Activated T-cell treated with anti-CD3 and anti-CD28 coated beads, Interleukin-2, amount 50 U/mL, for 48 hours (primary cell): ENCODE data around the gene OOSP4B.
"Not testable (repeated sequence)": the region's sequence is repeated elsewhere in the genome, so short reads cannot be mapped to it uniquely, and the experiment has no call there.

Source experiments
- DNase-seq, 2 experiments: peaks; one replicate each; pipeline ENCODE4 v3.0.0-alpha.2; 2020

Gene OOSP4B

DNA sequence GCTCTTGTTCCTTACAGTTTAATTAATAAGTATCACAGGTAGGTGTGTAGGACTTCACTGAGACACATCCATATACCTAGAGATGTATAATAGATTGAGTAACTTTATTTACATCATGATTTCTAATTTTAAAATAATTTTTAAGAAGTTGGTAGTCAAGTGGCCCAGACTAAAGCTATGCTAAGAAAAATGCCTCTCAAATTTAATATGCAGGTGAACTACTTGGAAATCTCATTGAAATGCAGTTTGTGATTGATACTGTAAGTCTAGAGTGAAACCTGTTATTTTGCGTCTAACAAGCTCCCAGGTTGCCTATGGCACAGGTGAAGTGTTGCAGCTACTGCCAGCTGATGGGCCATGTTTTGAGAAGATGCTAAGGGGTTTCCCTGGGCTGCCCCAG is at the start of gene OOSP4B:
Gene OOSP4B (plus strand): TSS at position 301 of the 400 bp plus-strand sequence.
- no peak for DNase-seq

DNA sequence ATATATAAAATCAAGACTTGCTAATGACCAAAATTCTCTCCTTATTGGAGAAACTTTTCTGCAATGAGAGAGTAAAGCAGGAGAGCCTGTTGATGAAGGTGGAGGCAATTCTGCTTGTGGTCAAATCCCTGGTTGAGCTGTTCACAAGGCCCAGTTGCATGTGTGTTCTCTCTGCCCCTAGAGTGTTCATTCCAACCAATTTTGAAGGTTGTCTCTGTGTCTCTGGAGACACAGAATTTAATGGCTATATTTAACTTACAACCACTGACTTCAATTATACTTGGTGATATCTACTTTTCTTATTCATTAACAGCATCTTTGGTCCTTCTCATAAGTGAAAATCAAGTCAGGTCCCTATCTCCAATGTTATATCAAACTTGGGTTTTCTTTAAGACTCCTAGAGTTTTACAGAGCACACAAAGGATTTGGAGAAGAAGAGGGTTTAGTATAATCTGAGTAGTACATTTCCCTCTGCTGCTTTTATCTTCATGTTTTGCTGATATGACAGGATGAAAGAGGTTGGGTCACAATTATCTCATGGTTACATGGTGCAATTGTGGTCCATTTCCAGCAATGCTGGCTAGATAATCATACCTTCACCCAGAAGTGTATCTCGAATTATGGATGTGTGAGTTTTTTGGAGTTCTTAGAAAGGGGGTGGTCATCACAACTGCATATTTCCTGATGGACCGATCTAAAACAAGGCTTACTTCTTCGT is 49.1 kb upstream of the OOSP4B start:
- no peak for DNase-seq

- no peak for DNase-seq
These were observed 48.6 kb upstream of the OOSP4B start for GRCh38 chr11:59968395-59968783.

- no peak for DNase-seq
These were observed 43.9 kb upstream of the OOSP4B start for GRCh38 chr11:59973097-59973496.

DNA sequence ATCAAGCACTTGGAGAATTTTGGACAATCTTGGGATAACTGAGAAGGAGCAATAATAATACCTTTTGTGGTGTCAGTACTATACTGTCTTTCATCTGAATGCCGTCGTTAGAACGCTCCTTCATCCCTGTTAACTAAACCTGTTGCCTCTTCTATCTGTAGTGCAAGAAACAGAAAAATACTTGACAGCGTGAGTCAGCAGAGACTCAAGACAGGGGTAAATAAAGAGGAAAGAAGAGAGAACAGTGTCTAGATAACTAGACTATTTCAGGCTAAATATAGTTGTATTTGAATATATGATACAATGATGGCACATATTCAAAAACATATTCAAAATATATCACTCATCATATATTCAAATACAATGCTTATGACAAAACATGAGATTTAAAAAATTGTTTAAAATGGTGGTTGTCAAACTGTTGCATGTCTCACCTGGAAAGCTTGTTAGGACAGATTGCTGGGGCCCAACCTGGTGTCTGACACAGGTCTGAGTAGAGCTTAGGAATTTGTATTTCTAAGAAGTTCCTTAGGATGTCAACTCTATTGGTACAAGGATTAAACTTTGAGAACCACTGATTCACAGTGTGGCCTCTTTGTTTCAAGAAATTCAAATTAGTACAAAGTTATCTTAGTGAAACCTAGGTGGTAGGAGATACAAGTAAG is 35.7 kb upstream of the OOSP4B start:
- no peak for DNase-seq

- DNase-seq: not testable (repeated sequence)
These were observed 34.9 kb upstream of the OOSP4B start for GRCh38 chr11:59982037-59982436.

GRCh38 chr11:59983212-59983611 is 33.8 kb upstream of the OOSP4B start:
- no peak for DNase-seq

DNA sequence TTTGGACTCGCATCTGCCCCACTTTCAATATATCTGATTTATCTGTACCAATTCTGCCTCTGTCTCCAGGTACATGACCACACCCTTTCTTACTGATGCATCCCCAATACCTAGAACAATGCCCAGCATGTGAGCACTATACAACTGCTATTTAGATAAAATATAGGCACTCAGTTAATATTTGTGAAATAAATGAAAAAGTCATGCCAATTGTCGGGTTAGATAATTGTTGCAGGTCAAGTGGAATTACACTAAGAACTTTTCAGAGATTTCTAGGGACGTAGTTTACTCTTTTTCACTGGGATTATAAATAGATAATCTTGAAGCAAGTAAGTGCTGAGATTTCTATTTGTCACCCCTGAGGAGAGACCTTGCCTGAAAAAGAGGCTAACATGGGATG is 32.6 kb upstream of the OOSP4B start:
- no peak for DNase-seq

DNA sequence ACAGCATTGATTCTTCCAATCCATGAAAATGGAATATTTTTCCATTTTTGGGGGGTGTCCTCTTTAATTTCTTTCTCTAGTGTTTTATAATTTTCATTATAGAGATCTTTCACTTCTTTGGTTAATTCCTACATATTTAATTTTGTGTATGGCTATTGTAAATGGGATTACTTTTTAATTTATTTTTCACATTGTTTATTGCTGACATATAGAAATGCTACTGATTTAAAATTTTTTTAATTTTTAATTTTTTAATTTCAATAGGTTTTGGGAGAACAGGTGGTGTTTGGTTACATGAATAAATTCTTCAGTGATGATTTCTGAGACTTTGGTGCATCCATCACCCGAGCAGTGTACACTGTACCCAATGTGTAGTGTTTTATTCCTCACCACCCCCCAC is 26.6 kb upstream of the OOSP4B start:
- DNase-seq: no peak

DNA sequence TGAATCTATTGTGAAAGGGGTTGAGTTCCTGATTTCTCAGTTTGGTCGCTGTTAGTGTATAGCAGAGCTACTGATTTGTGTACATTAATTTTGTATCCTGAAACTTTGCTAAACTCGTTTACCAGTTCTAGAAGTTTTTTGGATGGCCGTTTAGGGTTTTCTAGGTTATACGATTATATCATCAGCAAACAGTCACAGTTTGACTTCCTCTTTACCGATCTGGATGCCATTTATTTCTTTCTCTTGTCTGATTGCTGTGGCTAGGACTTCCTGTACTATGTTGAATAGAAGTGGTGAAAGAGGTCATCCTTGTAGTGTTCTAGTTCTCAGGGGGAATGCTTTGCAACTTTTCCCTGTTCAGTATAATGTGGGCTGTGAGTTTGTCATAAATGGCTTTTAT is 24.6 kb upstream of the OOSP4B start:
- DNase-seq: no peak

DNA sequence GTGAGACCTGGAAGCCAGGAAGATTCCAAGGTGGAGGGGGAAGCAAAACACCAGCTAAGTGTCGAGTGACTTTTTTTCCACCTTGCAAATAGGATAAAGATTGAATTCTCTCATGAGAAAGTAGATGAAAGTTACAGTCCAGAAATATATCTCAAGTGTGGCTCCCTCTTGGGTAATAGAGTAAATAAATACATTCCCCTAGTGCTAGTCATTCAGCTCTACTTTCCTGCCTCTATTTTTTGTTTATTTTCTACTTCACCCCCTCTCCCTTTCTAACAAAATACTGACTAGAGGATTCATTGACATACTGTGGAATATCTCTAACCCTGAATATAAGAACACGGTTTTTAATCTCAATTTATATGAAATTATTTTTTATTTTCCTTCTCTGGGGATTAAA is 19.2 kb upstream of the OOSP4B start:
- DNase-seq: no peak

DNA sequence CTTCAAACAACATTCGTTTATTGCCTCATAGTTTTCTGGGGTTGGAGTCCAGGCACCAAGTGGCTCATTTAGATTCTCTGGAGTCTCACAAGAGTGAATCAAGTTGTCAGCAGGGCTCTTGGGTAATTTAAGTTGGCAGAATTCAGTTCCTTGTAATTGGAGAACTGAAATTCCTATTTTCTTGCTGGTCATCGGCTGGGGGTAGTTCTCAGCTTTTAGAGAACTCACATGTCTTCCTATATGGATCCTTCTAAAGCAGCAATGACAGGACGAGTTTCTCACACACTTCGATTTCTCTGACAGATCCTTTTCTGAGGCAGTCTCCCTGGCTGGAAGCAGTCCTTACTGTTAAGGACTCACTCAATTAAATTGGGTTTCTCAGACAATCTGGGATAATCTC is 17.3 kb upstream of the OOSP4B start:
- DNase-seq: no peak

DNA sequence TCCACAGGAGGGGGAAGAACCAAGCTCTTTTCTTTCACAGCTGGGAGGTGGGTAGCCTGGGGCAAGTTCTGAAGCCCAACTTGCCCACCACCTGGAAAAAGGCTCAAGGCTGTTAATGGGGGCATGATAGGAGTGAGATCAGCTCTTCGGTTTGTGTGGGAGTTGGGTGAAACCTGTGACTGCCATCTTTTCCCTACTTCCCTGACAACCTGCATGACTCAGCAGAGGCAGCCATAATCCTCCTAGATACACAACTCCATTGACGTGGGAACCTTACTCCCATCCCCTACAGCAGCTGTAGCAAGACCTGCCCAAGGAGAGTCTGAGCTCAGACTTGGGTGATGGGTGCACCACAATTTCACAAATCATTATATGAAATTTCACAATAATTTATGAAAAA is 13.3 kb upstream of the OOSP4B start:
- no peak for DNase-seq

DNA sequence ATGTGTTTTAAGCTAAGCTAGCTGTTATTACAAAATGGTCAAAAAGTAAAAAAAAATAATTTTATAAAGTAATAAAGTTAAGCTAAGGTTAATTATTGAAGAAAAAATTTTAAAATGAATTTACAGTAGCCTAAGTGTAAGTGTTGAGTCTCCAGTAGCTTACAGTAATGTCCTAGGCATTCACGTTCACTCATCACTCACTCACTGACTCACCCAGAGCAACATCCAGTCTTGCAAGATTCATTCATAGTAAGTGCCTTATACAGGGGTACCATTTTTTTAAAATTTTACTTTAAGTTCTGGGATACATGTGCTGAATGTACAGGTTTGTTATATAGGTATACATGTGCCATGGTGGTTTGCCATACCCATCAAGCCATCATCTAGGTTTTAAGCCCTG is 11.6 kb upstream of the OOSP4B start:
- DNase-seq: no peak

GRCh38 chr11:60018058-60018457 is 1.1 kb downstream of the OOSP4B start:
- DNase-seq: no peak

DNA sequence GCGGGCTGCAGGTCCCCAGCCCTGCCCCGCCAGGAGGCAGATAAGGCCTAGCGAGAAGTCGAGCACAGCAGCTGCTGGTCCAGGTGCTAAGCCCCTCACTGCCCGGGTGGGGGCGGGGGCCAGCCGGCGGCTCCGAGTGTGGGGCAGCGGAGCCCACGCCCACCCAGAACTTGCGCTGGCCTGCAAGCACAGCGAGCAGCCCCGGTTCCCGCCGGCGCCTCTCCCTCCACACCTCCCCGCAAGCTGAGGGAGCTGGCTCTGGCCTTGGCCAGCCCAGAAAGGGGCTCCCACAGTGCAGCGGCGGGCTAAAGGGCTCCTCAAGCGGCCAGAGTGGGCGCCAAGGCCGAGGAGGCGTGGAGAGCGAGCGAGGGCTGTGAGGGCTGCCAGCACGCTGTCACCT is 3.4 kb downstream of the OOSP4B start:
- not testable (repeated sequence) for DNase-seq

DNA sequence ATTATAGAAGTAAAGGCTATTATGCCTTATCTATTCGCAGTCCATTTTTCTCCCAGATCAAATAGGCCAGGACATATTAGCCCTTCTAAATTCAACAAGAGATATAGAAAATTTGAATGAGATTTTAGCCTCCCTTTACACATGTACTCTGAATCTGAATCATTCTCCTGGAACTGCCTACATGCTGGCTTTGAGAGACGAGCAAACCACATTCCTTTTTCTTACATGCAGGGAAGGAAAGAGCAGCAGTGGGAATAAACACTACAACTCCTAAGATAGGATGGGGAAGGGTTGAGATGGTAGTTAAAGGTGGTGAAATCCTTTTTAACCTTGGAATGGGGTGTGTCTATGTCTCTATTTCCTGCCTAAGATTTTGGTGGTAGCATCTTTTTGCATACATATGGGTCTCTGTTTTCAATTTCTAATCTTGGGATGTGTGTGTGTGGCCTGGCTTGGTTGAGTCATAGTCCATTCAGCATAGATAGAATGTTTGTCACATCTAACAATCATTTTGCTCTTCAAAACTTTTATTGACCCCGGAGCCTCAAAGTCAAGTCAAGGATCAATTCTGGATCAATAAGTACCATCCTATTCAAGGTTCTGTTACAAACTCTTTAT is 12.1 kb downstream of the OOSP4B start:
- no peak for DNase-seq

DNA sequence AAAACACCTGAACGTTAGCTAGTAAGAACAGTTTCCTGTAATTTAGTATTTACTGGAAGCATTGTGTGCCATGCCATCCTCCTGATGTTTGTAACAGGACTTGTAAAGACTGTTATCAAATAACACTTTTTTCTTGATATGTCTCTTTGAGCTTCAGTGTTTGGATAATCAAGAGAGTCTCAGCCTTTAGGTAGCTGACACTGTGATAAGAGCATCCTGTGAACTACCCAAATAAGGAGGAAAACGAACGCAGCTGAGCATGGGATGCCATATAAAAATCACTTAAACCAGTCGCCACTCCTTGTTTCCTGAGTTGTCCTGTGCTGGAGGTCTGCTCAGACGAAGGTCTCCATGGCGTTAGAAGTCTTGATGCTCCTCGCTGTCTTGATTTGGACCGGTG is 23.1 kb downstream of the OOSP4B start, which contains the start of gene OOSP2:
Gene OOSP2 (plus strand): TSS at position 301 of the 400 bp plus-strand sequence. CDS start 51 bp downstream, at position 352.
- no peak for DNase-seq

DNA sequence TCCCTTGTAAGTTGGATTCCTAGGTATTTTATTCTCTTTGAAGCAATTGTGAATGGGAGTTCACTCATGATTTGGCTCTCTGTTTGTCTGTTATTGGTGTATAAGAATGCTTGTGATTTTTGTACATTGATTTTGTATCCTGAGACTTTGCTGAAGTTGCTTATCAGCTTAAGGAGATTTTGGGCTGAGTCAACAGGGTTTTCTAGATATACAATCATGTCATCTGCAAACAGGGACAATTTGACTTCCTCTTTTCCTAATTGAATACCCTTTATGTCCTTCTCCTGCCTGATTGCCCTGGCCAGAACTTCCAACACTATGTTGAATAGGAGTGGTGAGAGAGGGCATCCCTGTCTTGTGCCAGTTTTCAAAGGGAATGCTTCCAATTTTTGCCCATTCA is 33.4 kb downstream of the OOSP4B start:
- DNase-seq: not testable (repeated sequence)

DNA sequence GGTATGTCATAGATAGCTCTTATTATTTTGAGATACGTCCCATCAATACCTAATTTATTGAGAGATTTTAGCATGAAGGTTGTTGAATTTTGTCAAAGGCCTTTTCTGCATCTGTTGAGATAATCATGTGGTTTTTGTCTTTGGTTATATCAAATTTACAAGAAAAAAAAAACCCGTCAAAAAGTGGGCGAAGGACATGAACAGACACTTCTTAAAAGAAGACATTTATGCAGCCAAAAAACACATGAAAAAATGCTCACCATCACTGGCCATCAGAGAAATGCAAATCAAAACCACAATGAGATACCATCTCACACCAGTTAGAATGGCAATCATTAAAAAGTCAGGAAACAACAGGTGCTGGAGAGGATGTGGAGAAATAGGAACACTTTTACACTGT is 33.9 kb downstream of the OOSP4B start:
- not testable (repeated sequence) for DNase-seq

- DNase-seq: no peak
These were observed 39.5 kb downstream of the OOSP4B start, which contains the start of gene MS4A3 for GRCh38 chr11:60056349-60056969. TSS of gene MS4A3 (plus strand) at chr11:60056665. CDS start at chr11:60061161, 4,496 bp downstream.

DNA sequence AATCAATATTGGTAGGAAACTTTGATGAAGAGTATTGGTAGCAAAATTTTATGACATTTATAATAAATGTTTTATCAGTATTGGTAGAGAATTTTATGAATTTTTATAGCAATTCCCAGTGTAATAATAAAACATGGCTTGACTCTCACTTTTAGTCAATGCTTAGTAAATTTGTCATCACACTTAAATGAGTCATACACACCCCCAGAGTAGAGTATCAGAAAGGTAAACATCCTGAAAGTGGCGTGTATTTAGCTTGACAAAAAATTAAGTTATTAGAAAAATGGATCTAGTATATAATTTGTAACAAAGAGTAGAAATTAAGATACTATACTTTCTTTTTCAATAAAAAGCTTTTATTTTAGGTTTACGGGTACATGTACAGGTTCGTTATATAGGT is 42.1 kb downstream of the OOSP4B start:
- no peak for DNase-seq

- DNase-seq: no peak
These were observed 42.7 kb downstream of the OOSP4B start for GRCh38 chr11:60059521-60060240.
